Middle frontal gyrus (tissue), 1 donor: ENCODE measurements around the gene THSD4.
"Not testable (repeated sequence)": the region's sequence is repeated elsewhere in the genome, so short reads cannot be mapped to it uniquely, and the experiment has no call there.

ENCODE experiments used
- DNase-seq: peaks from one replicate; pipeline ENCODE4 v3.0.0-alpha.2; 2015; ENCODE audit warnings: low spot score; ENCODE audit errors: extremely low spot score

THSD4 gene

DNA sequence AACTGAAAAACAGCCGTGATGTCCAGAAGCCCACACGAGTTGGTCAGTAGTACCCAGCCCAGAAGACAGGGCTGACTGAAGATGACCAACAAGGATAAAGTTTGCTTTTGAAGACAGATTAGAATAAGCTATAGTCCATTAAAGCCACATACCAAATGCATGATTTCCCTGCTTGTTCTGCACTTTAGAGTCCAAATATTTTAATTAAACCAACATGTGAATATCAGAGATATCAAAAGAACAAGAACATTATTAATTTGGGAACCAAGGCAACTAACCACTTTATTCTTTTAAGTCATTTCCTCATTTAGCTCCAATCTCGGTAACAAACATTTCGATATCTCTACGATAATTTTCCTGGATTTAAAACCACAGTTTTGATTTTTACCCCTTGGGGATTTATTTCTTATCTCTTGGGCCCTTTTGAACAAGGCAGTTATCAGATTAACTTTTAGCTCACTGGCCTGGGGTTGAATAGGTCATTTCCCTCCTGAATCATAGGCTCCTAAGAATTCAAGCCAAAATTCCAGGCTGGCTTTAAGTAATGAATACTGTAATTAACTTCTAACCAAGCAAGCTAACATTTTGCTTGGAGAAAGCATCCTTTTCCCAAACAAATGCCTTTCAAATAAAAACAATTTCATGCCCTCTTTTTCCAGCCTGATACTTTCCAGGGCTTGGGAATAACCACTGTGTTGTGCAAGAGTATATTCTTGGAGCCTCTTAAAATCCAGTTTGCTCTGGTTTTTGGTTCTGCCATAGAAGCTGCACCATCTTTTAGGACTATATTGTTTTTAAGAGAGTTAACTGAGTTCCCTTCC is 592.2 kb downstream of the THSD4 start:
- no peak for DNase-seq

DNA sequence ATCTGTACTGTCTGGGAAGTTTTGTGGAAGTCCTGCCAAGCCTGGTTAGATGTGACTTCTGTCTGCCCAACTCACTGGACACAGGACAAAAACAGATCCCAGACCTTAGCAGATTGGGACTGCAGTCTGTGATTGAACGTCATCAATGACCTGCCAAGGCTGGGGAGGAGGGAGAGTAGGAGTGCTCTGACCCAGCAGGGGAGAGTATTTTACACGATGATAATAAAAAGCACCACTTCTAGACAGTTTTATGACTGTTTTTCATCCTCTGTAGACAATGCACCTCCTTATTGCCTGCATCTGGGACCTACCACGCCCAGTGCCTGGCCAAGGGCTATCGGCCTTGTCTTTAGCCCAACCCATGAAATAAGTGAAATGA is 592.8 kb downstream of the THSD4 start:
- DNase-seq = no peak

DNA sequence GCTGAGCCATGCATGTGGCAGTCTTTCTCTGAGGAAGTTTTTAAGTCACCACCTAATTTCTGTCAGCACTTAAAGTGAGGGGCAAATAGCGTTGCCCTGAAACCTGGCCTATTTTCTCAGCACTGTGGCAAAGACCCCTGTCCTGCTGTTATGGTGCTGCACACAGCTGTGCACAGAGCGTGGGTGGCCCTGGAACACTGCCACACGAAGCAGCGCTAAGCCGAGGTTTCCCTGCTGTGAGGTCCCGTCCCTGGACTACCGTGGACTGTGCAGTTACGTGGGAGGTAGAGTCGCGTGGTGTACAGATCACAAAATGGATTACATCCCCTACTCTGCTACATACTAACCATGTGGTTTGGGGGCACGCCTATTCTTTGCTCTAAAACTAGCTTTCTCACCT is 593.5 kb downstream of the THSD4 start:
- no peak for DNase-seq

DNA sequence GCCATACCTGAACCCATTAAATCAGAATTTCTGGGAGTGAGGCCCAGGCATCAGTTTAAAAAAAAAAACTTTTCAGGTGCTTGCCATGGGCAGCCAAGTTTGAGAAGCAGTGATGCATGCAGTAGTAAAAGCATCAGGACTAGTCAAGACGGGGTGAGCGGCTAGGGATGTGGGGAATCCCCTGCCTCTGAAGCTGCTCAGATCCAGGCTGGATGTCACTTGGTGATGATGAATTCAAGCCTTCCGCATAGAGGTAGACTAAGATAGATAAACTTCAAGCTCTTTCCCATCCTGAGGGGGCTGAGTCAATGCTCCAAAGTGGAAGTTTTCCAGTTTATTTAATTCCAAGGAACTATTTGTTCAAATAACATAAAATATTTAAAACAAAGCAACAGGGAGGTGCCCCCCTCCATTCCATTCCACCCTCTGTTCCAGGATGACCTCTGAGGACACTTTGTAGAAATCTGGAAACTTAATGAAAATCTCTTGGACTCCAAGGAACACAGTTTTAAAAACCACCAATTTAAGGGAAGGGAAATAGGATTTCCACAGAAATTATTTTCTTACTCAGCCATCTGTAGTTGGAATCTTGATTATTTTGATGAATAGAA is 594.6 kb downstream of the THSD4 start:
- DNase-seq = no peak

DNA sequence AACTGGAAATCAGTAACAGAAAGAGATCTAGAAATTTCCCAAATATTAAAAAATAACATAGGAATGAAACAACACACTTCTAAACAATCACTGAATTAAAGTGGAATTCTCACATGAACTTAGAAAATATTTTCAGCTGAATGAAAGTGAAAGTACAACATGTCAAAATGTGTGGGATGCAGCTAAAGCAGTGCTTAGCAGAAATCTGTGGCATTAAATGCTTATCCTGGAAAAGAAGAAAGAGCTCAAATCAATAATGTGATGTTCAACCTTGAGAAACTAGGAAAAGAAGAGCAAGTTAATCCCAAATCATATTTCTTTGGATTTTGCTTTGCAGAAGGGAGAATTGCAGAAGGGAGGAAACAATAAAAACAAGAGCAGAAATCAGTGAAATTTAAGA is 596.9 kb downstream of the THSD4 start:
- no peak for DNase-seq

DNA sequence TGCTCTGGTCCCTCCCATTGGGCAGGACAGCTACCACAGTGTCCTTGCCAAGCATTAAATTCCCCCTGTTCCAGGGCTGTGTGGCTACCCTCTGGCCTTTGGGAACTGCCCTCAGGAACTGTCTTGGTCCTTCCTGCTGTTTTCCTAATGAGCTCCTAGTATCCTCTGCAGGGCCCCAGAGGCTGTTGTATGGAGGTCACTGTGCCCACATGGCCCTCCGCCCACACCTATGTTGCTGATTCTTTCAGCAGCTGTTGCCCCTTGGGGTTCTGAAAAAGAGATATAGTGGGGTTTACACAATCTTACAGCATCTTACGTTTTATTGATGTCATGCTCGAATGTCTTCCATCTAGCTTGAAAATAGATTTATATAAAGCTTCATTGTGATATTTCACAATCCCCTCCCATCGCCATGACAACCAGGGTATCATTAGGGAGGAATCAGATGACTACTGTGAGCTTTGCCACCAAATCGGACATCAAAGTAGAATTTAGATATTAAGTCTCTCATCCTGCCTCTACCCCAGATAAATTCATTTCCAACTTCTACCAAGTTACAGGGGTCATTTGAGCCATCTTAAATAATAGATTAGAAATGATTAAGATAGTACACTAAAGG is 598.0 kb downstream of the THSD4 start:
- DNase-seq = no peak

DNA sequence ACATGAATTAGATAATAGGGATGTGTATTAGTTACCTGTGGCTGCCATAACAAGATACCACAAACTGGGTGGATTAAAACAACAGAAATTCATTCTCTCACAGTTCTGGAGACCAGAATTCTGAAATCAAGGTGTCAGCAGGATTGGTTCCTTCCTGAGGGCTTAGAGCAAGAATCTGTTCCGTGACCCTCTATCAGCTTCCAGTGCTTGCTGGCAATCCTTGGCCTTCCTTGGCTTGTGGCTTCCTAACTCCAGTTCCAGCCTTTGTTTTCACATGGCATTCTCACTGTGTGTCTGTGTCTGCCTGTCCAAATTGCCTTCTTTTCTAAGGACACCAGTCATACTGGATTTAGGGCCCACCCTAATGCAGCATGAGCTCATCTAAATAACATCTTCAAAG is 600.6 kb downstream of the THSD4 start:
- no peak for DNase-seq

DNA sequence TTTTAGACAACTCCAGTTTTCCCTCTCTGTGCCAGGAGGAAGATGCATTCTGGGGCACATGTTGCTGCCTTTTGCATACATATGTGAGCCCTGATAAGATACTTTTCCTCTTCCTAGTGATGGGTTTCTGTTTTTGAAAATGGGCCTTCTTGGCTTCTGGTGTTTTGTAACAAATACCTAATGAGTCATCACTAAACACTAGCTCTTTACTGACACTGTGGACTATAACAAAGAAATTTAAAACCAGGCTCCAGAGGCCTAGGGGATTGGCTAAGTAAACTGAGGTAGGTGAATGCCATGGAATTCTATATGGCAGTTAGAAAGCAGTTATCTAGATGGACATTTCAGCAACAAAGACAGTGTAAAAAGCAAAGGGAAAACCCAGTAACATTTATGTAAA is 601.7 kb downstream of the THSD4 start:
- DNase-seq = no peak

DNA sequence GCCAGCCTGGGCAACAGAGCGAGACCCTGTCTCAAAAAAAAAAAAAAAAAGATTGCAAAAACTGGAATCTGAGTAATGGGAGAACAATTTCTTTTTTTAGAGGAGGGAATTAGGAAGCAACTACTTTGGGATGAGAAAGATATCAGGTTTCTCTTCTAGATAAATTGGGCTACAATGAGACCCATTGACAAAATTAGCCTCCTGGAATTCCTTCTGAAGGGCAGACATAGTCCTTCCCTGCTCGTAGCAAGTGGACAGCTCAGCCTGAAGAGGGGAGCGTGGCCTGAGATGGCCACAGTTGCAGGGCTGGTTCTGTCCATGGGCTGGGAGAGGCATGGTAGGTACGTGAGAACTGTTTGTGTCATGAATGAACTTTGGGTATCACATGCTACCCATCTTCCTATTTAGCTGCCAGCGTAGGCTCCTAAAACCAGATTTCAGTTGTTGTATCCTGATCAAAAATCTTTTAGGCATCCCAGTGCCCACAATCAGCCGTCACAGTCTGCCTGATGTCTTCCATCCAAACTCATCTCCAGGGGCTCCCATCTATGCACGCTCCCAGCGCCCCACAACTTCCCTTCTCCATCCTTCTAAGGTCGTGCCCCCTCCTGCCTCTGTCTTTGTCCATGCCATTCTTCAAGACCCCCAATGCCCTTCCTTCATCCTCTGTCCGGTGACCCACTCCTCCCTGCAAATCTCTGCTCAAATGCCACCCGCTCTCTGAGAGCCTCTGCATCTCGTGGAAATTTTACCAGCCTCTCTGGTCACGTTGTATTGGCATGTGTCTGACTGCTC is 603.0 kb downstream of the THSD4 start:
- no peak for DNase-seq

DNA sequence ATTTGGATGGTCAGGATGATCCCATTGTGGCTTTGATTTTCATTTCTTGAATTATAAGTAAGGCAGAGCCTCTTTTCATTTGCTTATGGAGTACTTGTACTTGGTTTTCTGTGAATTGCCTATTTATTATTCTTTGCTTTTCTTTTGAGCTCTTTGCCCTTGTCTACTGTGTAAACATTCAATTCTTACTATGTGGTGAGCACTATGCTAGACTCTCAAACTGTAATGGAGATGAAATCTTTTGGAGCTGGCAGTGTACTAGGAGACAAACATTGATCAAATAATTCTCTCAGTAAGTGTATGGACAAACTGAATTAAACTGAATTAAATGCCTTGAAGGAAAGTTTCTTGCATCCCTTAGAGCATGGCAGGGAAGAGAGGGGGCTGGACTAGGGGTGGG is 608.1 kb downstream of the THSD4 start:
- no peak for DNase-seq

DNA sequence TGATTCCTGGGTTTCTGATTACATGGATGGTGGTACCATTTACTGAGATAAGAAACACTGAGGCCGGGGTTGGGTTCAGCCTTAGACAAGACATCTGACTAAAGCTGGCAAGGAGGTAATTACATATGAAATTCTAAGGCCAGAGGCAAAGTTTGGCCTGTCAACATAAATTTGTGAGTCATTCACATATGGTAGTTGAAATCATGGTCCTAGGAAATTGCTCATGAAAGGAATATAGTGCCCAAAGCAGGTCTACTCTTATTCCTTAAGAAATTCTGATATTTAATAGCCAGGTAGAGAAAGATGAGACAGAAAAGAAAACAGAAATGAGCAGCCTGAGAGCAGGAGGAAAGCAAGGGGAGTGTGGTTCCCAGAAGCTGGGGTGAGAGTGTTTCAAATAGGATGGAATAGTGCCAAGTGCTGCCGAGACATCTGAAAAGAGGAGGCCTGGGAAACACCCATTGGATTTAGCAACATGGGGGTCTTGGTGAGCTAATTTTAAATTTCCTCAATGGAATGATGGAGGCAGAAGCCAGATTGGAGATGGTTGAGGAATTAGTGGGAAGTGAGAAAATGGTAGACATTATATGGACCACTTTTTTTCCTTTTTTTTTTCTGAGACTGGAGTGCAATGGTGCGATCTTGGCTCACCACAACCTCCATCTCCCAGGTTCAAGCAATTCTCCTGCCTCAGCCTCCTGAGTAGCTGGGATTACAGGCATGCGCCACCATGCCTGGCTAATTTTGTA is 610.1 kb downstream of the THSD4 start:
- not testable (repeated sequence) for DNase-seq

DNA sequence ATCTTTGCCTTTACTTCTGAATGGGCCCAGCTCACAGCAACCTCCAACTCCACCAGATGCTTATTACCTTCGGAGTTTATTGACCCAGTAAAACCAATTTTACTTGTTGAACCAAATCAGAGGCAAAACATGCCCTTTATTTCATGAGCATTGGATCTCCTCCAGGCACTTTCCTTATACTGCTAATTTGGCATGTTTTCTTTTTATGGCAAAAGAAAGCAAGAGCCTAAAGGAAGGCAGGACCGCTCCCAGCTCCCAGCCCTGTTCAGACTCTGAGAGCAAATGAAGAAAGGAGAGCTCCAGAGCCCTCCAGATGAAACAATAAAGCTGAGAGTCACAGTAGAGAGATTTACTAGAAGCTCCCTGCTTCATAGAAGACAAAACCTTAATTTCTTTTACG is 613.6 kb downstream of the THSD4 start:
- no peak for DNase-seq

DNA sequence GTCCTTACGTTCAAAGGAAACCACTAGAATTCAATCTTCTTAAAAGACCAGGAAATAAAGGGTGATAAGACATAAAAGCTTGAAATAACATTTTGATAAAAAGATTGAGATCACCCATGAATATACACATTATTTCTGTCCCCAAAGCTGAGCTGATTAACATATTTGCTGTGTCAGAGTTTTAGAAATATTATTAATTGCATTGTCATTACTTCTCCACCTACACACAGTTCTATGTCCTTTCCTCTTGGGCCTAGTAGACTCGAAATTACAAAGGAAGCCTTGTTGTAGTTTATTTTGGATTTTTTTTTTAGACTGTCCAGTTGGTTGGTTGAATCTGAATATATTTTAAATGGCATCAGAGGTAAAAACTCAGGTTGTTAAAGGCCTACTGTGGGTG is 614.0 kb downstream of the THSD4 start:
- DNase-seq = no peak

DNA sequence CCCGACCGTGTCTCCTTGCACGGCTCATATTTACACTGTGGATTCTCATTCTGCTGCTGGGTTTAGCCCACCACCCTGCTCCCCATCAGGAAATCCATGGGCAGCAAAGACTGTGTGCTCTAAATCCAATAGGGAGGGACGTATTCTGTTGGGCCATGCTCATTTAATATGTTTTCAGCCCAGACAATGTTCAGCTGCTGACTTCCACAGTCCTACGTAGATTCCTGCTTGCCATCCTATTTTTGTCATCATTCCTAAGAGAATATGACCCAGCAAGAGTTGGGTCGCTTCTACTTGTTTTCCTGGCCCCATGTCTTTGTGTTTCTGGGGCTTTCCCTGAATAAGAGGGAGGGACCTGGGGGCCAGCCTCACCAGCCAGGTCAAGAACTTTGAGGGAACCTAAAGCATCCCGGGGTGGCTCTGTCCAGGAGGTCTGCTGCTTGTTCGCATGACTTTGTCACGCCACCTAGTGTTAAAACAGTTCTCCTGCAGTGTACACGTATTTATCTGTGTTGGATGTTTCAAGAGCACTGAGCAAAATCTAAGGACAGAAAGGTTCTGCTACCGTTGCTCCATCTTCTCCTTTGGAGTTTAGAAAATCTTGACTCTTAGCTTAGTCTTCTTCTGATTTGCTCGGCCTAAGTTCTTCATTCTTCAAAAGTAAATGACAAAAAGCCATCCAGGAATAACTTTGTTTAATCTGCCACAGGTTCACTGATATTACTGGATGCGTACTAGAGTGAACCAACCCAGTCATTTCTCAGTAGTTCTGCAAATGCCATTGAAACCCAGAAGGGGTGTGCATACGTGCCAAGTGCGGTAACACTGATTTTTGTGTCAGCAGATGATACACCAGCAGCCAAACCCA is 615.2 kb downstream of the THSD4 start:
- DNase-seq = peak; percentile 50

DNA sequence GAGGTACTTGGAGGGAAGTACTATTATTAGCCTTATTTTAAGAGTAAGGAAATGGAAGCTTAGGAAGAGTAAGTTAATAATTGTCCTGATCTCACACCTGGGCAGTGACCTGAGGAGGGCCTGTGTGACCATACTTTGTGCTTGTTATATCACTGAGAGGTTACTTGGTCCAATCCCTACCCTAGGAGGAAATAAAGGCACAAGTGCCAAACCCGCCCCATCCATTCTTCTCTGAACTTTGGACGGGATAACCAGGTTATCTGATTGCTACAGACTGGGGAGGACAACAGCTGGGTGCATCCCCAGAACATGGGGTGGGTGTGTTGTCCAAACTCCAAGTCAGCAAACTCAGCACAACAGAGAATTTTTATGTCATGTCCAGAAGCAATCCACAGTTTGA is 617.4 kb downstream of the THSD4 start:
- no peak for DNase-seq

DNA sequence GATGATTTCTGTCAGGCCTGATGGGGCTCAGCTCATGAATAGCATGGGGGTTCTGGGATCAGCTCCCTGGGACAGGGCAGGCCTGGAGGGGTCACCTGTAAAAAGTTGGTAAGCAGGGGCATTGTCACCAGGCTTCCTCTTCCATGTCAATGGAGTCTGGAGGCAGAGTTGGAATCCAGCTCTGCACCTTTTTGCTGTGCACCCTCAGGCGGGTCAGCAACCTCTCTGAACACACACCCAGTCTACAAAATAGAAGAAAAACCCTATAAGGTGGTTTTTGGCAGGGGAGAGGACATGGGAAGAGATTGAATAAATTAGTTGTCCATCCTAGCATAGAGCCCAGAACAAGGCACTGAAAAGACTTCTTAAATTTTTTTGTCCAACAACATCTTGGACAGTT is 617.9 kb downstream of the THSD4 start:
- no peak for DNase-seq

DNA sequence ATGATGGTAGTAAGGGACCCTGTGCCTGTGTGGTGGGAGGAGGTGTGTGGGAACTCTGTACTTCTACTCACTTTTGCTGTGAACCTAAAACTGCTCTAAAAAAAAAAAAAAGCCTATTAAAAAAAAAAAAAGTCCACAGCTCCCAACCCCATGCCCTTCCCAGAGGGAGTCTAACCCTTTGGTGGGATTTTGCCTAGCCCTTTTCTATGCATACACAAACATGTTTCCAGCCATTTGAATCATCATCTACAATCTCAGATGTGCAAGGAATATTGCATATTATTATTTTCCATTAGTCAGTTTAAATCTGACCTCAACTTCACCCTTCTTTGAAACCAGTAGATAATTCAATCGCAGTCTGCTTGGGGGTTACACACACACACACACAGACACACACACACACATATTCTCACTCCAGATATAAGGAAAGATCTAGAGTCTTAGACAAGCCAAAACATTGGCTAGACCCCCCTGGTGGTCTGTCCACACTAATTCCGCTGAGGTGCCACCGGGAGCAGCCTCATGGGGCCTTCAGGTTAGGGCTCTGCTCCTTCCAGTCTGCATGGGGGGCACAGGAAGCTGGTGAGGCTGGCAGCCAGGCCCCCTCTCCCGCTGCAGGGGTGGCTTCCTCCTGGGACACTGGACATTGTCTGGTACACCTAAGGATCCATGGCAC is 619.6 kb downstream of the THSD4 start:
- no peak for DNase-seq

DNA sequence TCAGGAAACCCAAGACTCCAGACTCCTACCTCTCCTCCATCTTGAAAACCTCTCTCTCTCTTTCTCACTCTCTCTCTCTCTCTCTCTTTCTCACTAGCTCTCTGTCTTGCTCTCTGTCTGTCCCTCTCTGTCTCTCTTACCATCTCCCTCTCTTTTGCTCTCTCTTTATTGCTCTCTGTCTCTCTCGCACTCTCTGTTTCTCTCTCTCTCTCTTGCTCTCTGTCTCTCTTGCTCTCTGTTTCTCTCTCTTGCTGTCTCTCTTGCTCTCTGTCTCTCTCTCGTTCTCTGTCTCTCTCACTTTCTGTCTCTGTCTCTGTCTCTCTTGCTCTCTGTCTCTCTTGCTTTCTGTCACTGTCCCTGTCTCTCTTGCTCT is 620.1 kb downstream of the THSD4 start:
- DNase-seq = no peak

DNA sequence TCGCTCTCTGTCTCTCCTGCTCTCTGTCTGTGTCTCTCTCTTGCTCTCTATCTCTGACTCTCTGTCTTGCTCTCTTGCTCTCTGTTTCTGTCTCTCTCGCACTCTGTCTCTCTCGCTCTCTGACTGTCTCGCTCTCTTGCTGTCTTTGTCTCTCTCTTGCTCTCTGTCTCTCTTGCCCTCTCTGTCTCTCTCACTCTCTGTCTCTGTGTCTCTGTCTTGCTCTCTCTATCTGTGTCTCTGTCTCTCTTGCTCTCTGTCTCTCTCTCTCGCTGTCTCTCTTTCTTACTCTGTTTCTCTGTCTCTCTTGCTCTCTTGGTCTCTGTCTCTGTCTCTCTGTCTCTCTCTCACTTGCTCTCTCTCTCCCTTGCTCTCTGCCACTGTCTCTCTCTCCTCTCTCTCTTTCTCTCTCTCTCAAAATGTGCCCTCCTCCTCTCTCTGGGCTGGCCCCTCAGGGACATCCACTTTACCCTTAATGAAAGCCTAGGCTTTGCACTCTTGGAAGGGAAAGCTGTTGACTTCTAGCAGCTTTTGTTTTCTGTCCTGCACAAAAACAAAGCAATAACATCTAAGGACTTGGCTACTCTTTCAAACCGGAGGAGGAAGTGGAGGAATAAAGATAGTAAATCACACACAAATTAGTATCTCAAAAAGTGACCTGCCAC is 621.1 kb downstream of the THSD4 start:
- DNase-seq = no peak
